NCI-H510A (cell line): ENCODE results near the gene UBQLNL.

Source experiments
- DNase-seq: peaks from one replicate; lab custom pipeline; 2025; lab: John Stamatoyannopoulos, UW

Gene UBQLNL

GRCh38 chr11:5507933-5508305, 8.6 kb downstream of the UBQLNL start:
- no peak for DNase-seq

GRCh38 chr11:5507177-5507932, 9.1 kb downstream of the UBQLNL start:
- DNase-seq: no peak

- DNase-seq: no peak
Measured at GRCh38 chr11:5505363-5506048, 11.0 kb downstream of the UBQLNL start.

- no peak for DNase-seq
Measured at GRCh38 chr11:5504403-5504921, 12.0 kb downstream of the UBQLNL start.

- DNase-seq: no peak
Measured at GRCh38 chr11:5500393-5500801, 16.1 kb downstream of the UBQLNL start.

GRCh38 chr11:5499671-5500070, 16.8 kb downstream of the UBQLNL start:
- DNase-seq: no peak

- DNase-seq: no peak
Measured at GRCh38 chr11:5489576-5490357, 26.7 kb downstream of the UBQLNL start.

GRCh38 chr11:5488798-5489399, 27.6 kb downstream of the UBQLNL start:
- no peak for DNase-seq

- no peak for DNase-seq
Measured at GRCh38 chr11:5488385-5488784, 28.1 kb downstream of the UBQLNL start, which contains the start of gene OR52D1. TSS of gene OR52D1 (plus strand) at chr11:5488685. CDS start at chr11:5488707, 22 bp downstream.

GRCh38 chr11:5486421-5486820, 30.1 kb downstream of the UBQLNL start:
- DNase-seq: no peak

- no peak for DNase-seq
Measured at GRCh38 chr11:5486003-5486402, 30.5 kb downstream of the UBQLNL start.

GRCh38 chr11:5476186-5476819, 40.2 kb downstream of the UBQLNL start:
- no peak for DNase-seq

- DNase-seq: no peak
Measured at GRCh38 chr11:5473921-5474320, 42.6 kb downstream of the UBQLNL start.

- DNase-seq: no peak
Measured at GRCh38 chr11:5467527-5467926, 49.0 kb downstream of the UBQLNL start.
